Measurements from ENCODE around the gene DDX56. TPM values are rescaled to one million over a fixed set of nuclear protein-coding genes. Genes with fewer than 3 reads are reported as not detected.

Gene DDX56
- total RNA-seq, 4 donors from 2014 or later = 43.0 to 104 (median 50.3) TPM

DNA sequence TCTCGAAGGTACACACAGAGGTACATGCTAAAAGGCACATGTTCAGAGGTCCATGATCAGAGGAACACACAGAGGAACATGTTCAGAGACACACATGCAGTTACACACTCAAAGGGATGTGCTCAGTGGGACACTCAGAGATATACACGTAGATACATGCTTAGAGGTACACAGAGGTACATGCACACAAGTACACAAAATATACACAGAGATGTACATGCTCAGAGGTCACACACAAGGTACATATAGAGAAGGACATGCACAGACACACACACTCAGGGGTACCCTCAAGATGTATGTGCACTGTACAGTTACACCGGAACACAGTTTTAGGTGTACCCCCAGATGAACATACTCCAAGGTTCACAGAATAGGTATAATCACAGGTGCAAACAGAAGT, 51.4 kb downstream of the DDX56 start:
- TF ChIP-seq, protein P1, sequence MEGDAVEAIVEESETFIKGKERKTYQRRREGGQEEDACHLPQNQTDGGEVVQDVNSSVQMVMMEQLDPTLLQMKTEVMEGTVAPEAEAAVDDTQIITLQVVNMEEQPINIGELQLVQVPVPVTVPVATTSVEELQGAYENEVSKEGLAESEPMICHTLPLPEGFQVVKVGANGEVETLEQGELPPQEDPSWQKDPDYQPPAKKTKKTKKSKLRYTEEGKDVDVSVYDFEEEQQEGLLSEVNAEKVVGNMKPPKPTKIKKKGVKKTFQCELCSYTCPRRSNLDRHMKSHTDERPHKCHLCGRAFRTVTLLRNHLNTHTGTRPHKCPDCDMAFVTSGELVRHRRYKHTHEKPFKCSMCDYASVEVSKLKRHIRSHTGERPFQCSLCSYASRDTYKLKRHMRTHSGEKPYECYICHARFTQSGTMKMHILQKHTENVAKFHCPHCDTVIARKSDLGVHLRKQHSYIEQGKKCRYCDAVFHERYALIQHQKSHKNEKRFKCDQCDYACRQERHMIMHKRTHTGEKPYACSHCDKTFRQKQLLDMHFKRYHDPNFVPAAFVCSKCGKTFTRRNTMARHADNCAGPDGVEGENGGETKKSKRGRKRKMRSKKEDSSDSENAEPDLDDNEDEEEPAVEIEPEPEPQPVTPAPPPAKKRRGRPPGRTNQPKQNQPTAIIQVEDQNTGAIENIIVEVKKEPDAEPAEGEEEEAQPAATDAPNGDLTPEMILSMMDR (IDR thresholded peaks at IDR 0.05) = no peak
- DNase-seq (ENCODE audit: low spot score) = no peak
- no peak for ATAC-seq (ENCODE audit: low FRiP score)

GRCh38 chr7:44521347-44522095, 52.2 kb downstream of the DDX56 start:
- no peak for DNase-seq (ENCODE audit: low spot score)
- TF ChIP-seq, protein P1 (IDR thresholded peaks at IDR 0.05) = no peak
- no peak for ATAC-seq (ENCODE audit: low FRiP score)

- TF ChIP-seq, protein P1 (IDR thresholded peaks at IDR 0.05) = no peak
- no peak for ATAC-seq (ENCODE audit: low FRiP score)
Observed at GRCh38 chr7:44520574-44520973, 53.1 kb downstream of the DDX56 start.

GRCh38 chr7:44519546-44519945, 54.2 kb downstream of the DDX56 start:
- ATAC-seq (ENCODE audit: low FRiP score) (no peak), DNase-seq (ENCODE audit: low spot score) (no peak)
- TF ChIP-seq, protein P1 (IDR thresholded peaks at IDR 0.05) = no peak

More at GRCh38 chr7:44520574-44520973, 53.1 kb downstream of the DDX56 start:
- DNase-seq (ENCODE audit: low spot score) = no peak

GRCh38 chr7:44518761-44519160, 54.9 kb downstream of the DDX56 start:
- no peak for ATAC-seq (ENCODE audit: low FRiP score)
- TF ChIP-seq, protein P1 (IDR thresholded peaks at IDR 0.05) = no peak
- no peak for DNase-seq (ENCODE audit: low spot score)

DNA sequence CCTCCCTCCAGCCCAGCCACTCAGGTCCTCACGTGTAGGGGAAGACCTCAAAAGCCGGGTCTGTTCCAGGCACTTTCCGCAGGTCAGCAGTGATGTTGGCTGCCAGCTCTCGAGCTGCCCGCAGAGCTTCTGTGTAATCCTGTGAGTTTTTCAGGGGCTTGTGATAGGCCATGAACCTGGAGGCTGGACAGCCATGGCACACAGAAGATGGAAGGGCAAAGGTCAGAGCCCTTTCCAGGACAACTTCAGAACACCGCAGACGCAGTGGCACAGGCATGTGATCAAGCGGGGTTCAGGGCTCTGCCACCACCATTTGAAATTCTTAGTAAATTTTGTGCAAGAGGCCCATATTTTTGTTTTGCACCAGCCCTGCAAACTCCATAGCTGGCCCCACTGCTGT, 56.5 kb downstream of the DDX56 start:
- TF ChIP-seq, protein P1 (IDR thresholded peaks at IDR 0.05) = no peak
- ATAC-seq (ENCODE audit: low FRiP score) (no peak), DNase-seq (ENCODE audit: low spot score) (no peak)

Other genes with a start within 250 kb of the DDX56 start
- under 1 TPM in 1 of 4 donors, not detected in 3; 0.48 TPM for gene CAMK2B, start 248.3 kb downstream of the DDX56 start, total RNA-seq
- gene NUDCD3, start 83.2 kb downstream of the DDX56 start, total RNA-seq = 10 to 100 TPM; 49.3 to 57.2 (median 56.3) TPM
- under 1 TPM; 0.24 to 0.65 (median 0.28) TPM for gene NPC1L1, start 32.6 kb downstream of the DDX56 start, total RNA-seq
- gene TMED4, start 8.3 kb upstream of the DDX56 start, total RNA-seq = 100 to 1,000 TPM; 105 to 140 (median 124) TPM
- 10 to 100 TPM; 75.4 to 91.0 (median 82.0) TPM for gene OGDH, start 32.7 kb upstream of the DDX56 start, total RNA-seq
- gene ZMIZ2, start 174.9 kb upstream of the DDX56 start, total RNA-seq = 10 to 100 TPM; 13.5 to 26.3 (median 15.3) TPM
- gene PPIA, start 222.8 kb upstream of the DDX56 start, total RNA-seq = 1,000 to 10,000 TPM; 1,060 to 1,801 (median 1,521) TPM

Measured in omental fat pad (tissue), 4 donors.